Esophagus muscularis mucosa (tissue), 4 donors: Measurements from ENCODE around the gene PLD2. TPM values are rescaled to one million over a fixed set of nuclear protein-coding genes. Genes with fewer than 3 reads are reported as not detected.

Experiments used
- DNase-seq: peaks from one replicate; pipeline ENCODE4 v3.0.0-alpha.2; 2017; ENCODE audit errors: extremely low spot score
- H3K27ac ChIP-seq, 4 donors: fragments of 200-600 bp; sonication (generic); replicated peaks in 1 of 4; 1 replicate in 3 of 4; 2 replicates in 1 of 4; pipeline ENCODE4 v1.5.1; 2016 to 2019; ENCODE audit warnings: mild to moderate bottlenecking in 1 of 4
- H3K27me3 ChIP-seq, 4 donors: fragments of 200-600 bp; sonication (generic); one replicate each; pipeline versions ENCODE4 v1.5.1 to v1.6.0; 2016 to 2019
- H3K36me3 ChIP-seq, 4 donors: fragments of 200-600 bp; sonication (generic); one replicate each; pipeline ENCODE4 v1.5.1; 2016 to 2019
- H3K4me1 ChIP-seq, 4 donors: fragments of 200-600 bp; sonication (generic); one replicate each; pipeline ENCODE4 v1.5.1; 2016 to 2019
- H3K4me3 ChIP-seq, 4 donors: fragments of 200-600 bp; sonication (generic); 1 replicate in 2 of 4; 2 replicates in 2 of 4; pipeline ENCODE4 v1.5.1; 2016 to 2019; ENCODE audit warnings: mild to moderate bottlenecking in 4 of 4, moderate library complexity in 1 of 4
- H3K9me3 ChIP-seq, 4 donors: fragments of 200-600 bp; sonication (generic); 1 replicate in 3 of 4; 2 replicates in 1 of 4; pipeline ENCODE4 v1.5.1; 2016 to 2019
- CTCF ChIP-seq, 3 experiments: fragments of 200-600 bp in 2 of 3; fragments of 450-650 bp in 1 of 3; sonication (generic) in 2 of 3; IDR thresholded peaks; one replicate each; pipeline ENCODE4 v1.5.1; 2017 to 2019; ENCODE audit warnings: antibody characterized with exemption in 3 of 3, mild to moderate bottlenecking in 2 of 3, moderate library complexity in 1 of 3
- EP300 ChIP-seq: sonication (generic); formaldehyde crosslinking; IDR thresholded peaks from one replicate; pipeline ENCODE4 v1.6.1; 2017; ENCODE audit warnings: antibody characterized with exemption
- POLR2A ChIP-seq: fragments of 450-650 bp; IDR thresholded peaks from one replicate; pipeline ENCODE4 v1.6.1; 2017; ENCODE audit warnings: antibody characterized with exemption, moderate library complexity, mild to moderate bottlenecking, low read depth
- POLR2AphosphoS5 ChIP-seq, 2 donors: sonication (generic); formaldehyde crosslinking; IDR thresholded peaks; one replicate each; pipeline ENCODE4 v1.6.1; 2017; ENCODE audit warnings: antibody characterized with exemption in 2 of 2
- WGBS: methylation state at CpG from one replicate; pipeline ENCODE4 v1.1.5; 2018; 5-methylcytosine and 5-hydroxymethylcytosine counted together
- intact Hi-C: fragments of 100-400 bp; cut with DNase I; formaldehyde crosslinking; loops from one replicate; pipeline ENCODE4 v1.15.1; 2023
- total RNA-seq, 4 donors: library from RNA; depleted of rRNA; stranded (reverse); fragments of >200 nt; gene quantifications; one replicate each; pipeline versions ENCODE4 v1.1.0 to v1.2.1, GENCODE V29; 2016

Gene PLD2
- total RNA-seq, 4 donors from 2014 or later, result 9.6 to 15.2 (median 12.0) TPM

- intact Hi-C loops, result loop anchor here (10.0 kb wide), 1 partner anchor 46 kb away; no protein-coding TSS in a partner anchor
- H3K4me3 ChIP-seq, result no peak overlapping the region
- peak overlapping the region in 2 of 4 donors; percentile 45 to 47 for H3K27ac ChIP-seq
- H3K4me1 ChIP-seq, result peaks cover 37 to 68% (median 55%) of the 10 kb centered on the region in 4 donors
- H3K36me3 ChIP-seq, result peaks cover 0 to 11% (median 0%) of the 10 kb centered on the region in 4 donors
- no peaks in the 10 kb centered on the region for H3K27me3 ChIP-seq
- WGBS, result 83% methylated on average over 3 of the region's 3 CpGs
- TF ChIP-seq EP300, result no peak
- TF ChIP-seq POLR2A, result no peak
- TF ChIP-seq POLR2AphosphoS5 (IDR thresholded peaks at IDR 0.05), result no peak
- TF ChIP-seq CTCF (IDR thresholded peaks at IDR 0.05), result no peak
- DNase-seq, result no peak
- no peaks in the 10 kb centered on the region for H3K9me3 ChIP-seq
Measured at GRCh38 chr17:4838309-4838785, 31.4 kb downstream of the PLD2 start.

- no peak for DNase-seq
- WGBS, result 92% methylated on average over 8 of the region's 8 CpGs
- Histone ChIP-seq H3K27ac (no peak overlapping the region), H3K9me3 (no peaks in the 10 kb centered on the region), H3K4me1 (peaks cover 32 to 62% (median 51%) of the 10 kb centered on the region in 4 donors), H3K27me3 (no peaks in the 10 kb centered on the region), H3K4me3 (no peak overlapping the region), H3K36me3 (peaks cover 0 to 11% (median 0%) of the 10 kb centered on the region in 4 donors)
- TF ChIP-seq POLR2AphosphoS5 (IDR thresholded peaks at IDR 0.05) (no peak), POLR2A (no peak), EP300 (no peak), CTCF (IDR thresholded peaks at IDR 0.05) (no peak)
- intact Hi-C loops, result loop anchor here (10.0 kb wide), 1 partner anchor 46 kb away; no protein-coding TSS in a partner anchor
Measured at GRCh38 chr17:4839221-4839620, 32.3 kb downstream of the PLD2 start.

- peaks cover 0 to 11% (median 0%) of the 10 kb centered on the region in 4 donors for H3K36me3 ChIP-seq
- no peak for TF ChIP-seq POLR2A
- no peak overlapping the region for H3K4me3 ChIP-seq
- no peaks in the 10 kb centered on the region for H3K27me3 ChIP-seq
- H3K9me3 ChIP-seq, result no peaks in the 10 kb centered on the region
- intact Hi-C loops, result loop anchor here (10.0 kb wide), 1 partner anchor 45 kb away; no protein-coding TSS in a partner anchor
- no peak for DNase-seq
- WGBS, result 87% methylated on average over 8 of the region's 8 CpGs
- no peak overlapping the region for H3K27ac ChIP-seq
- H3K4me1 ChIP-seq, result peaks cover 22 to 52% (median 42%) of the 10 kb centered on the region in 4 donors
Measured at GRCh38 chr17:4839965-4840892, 33.3 kb downstream of the PLD2 start.

- Histone ChIP-seq H3K36me3 (peaks cover 0 to 11% (median 0%) of the 10 kb centered on the region in 4 donors), H3K4me3 (no peak overlapping the region), H3K27ac (no peak overlapping the region), H3K9me3 (no peaks in the 10 kb centered on the region), H3K27me3 (no peaks in the 10 kb centered on the region), H3K4me1 (peaks cover 19 to 49% (median 38%) of the 10 kb centered on the region in 4 donors)
- DNase-seq, result no peak
- 93% methylated on average over 8 of the region's 10 CpGs for WGBS
- TF ChIP-seq POLR2A, result no peak
- no peak for TF ChIP-seq CTCF (IDR thresholded peaks at IDR 0.05)
- TF ChIP-seq POLR2AphosphoS5 (IDR thresholded peaks at IDR 0.05), result no peak
- no peak for TF ChIP-seq EP300
- intact Hi-C loops, result no loop called here
Measured at GRCh38 chr17:4840893-4841242, 33.9 kb downstream of the PLD2 start.

- no peaks in the 10 kb centered on the region for H3K27me3 ChIP-seq
- H3K27ac ChIP-seq, result no peak overlapping the region
- peaks cover 0 to 11% (median 0%) of the 10 kb centered on the region in 4 donors for H3K36me3 ChIP-seq
- intact Hi-C loops, result no loop called here
- no peak overlapping the region for H3K4me3 ChIP-seq
- H3K4me1 ChIP-seq, result peaks cover 19 to 44% (median 31%) of the 10 kb centered on the region in 4 donors
- WGBS, result 97% methylated on average over 3 of the region's 3 CpGs
- no peaks in the 10 kb centered on the region for H3K9me3 ChIP-seq
- TF ChIP-seq POLR2AphosphoS5 (IDR thresholded peaks at IDR 0.05) (no peak), CTCF (IDR thresholded peaks at IDR 0.05) (no peak), EP300 (no peak), POLR2A (no peak)
- no peak for DNase-seq
Measured at GRCh38 chr17:4842376-4842775, 35.4 kb downstream of the PLD2 start.
